HUDEP-2 (cell line): Measurements from ENCODE around the gene LSM6.

Source experiments
- DNase-seq, 76 experiments: peaks; one replicate each; lab custom pipeline; 2025; ENCODE audit not compliant: unreplicated experiment in 76 of 76; lab: John Stamatoyannopoulos, UW

The LSM6 gene

GRCh38 chr4:146175541-146176453, at the start of gene LSM6:
TSS of gene LSM6 (plus strand) at chr4:146175718. CDS start at chr4:146182922, 7,204 bp downstream.
- peak in 75 of 76 experiments; percentile 4 to 82 (median 65) for DNase-seq

- no peak for DNase-seq
These were observed 43.1 kb upstream of the LSM6 start for GRCh38 chr4:146132445-146132844.

- no peak for DNase-seq
These were observed 40.6 kb upstream of the LSM6 start for GRCh38 chr4:146134761-146135445.

- DNase-seq = no peak
These were observed 39.6 kb upstream of the LSM6 start for GRCh38 chr4:146135941-146136340.

- no peak for DNase-seq
These were observed 32.8 kb upstream of the LSM6 start for GRCh38 chr4:146142768-146143167.

- DNase-seq = no peak
These were observed 31.6 kb upstream of the LSM6 start for GRCh38 chr4:146143888-146144287.

GRCh38 chr4:146146918-146147317, 28.6 kb upstream of the LSM6 start:
- no peak for DNase-seq

GRCh38 chr4:146148021-146148420, 27.5 kb upstream of the LSM6 start:
- no peak for DNase-seq

GRCh38 chr4:146154057-146154456, 21.5 kb upstream of the LSM6 start:
- no peak for DNase-seq

GRCh38 chr4:146155152-146155724, 20.3 kb upstream of the LSM6 start:
- no peak for DNase-seq

GRCh38 chr4:146158036-146158745, 17.3 kb upstream of the LSM6 start:
- no peak for DNase-seq

GRCh38 chr4:146159384-146160058, 16.0 kb upstream of the LSM6 start:
- DNase-seq = no peak

GRCh38 chr4:146161243-146161642, 14.3 kb upstream of the LSM6 start:
- DNase-seq = no peak

GRCh38 chr4:146165221-146165620, 10.3 kb upstream of the LSM6 start:
- DNase-seq = no peak

- no peak for DNase-seq
These were observed 9.7 kb upstream of the LSM6 start for GRCh38 chr4:146165840-146166239.

- no peak for DNase-seq
These were observed 5.4 kb upstream of the LSM6 start for GRCh38 chr4:146170149-146170548.

- DNase-seq = no peak
These were observed 1.4 kb downstream of the LSM6 start for GRCh38 chr4:146176891-146177290.

GRCh38 chr4:146178126-146178525, 2.6 kb downstream of the LSM6 start:
- no peak for DNase-seq

- DNase-seq = no peak
These were observed 4.4 kb downstream of the LSM6 start for GRCh38 chr4:146179784-146180370.

- peak in 1 of 76 experiments; percentile 3 for DNase-seq
These were observed 6.9 kb downstream of the LSM6 start for GRCh38 chr4:146182443-146182842.
